H9 (cell line): ENCODE measurements around the gene FAM13A. TPM values are rescaled to one million over a fixed set of nuclear protein-coding genes. Genes with fewer than 3 reads are reported as not detected.

Experiments used
- DNase-seq: peaks from one replicate; pipeline ENCODE4 v3.0.0-alpha.2; 2017
- H2AFZ ChIP-seq: one replicate; pipeline ENCODE4 v1.6.1; 2013; ENCODE audit warnings: mild to moderate bottlenecking, low read length, control low read depth, moderate library complexity
- H2AK5ac ChIP-seq: 2 replicates; pipeline ENCODE4 v1.6.1; 2013; ENCODE audit warnings: low read length, control low read depth, mixed read lengths; ENCODE audit not compliant: insufficient read length
- H2BK120ac ChIP-seq: one replicate; pipeline ENCODE4 v1.6.1; 2013; ENCODE audit warnings: low read depth, mild to moderate bottlenecking, low read length, control low read depth, inconsistent platforms; ENCODE audit not compliant: poor library complexity, severe bottlenecking
- H2BK12ac ChIP-seq: 2 replicates; pipeline ENCODE4 v1.6.1; 2013; ENCODE audit warnings: low read length, control low read depth, mixed read lengths, low read depth; ENCODE audit not compliant: insufficient read length
- H2BK15ac ChIP-seq: 2 replicates; pipeline ENCODE4 v1.6.1; 2013; ENCODE audit warnings: low read depth, low read length, control low read depth
- H2BK20ac ChIP-seq: one replicate; pipeline ENCODE4 v1.6.1; 2013; ENCODE audit warnings: low read depth, mild to moderate bottlenecking, low read length, control low read depth, inconsistent platforms; ENCODE audit not compliant: poor library complexity, severe bottlenecking
- H2BK5ac ChIP-seq: 2 replicates; pipeline ENCODE4 v1.6.1; 2013; ENCODE audit warnings: low read length, control low read depth, mixed read lengths; ENCODE audit not compliant: insufficient read length
- H3K14ac ChIP-seq: 2 replicates; pipeline ENCODE4 v1.6.1; 2013; ENCODE audit warnings: low read length, control low read depth; ENCODE audit not compliant: insufficient read depth
- H3K18ac ChIP-seq: 2 replicates; pipeline ENCODE4 v1.6.1; 2013; ENCODE audit warnings: low read depth, mild to moderate bottlenecking, mixed read lengths, low read length, control low read depth; ENCODE audit not compliant: insufficient read length
- H3K23ac ChIP-seq: 2 replicates; pipeline ENCODE4 v1.6.1; 2013; ENCODE audit warnings: low read length, control low read depth, mixed read lengths, low read depth; ENCODE audit not compliant: insufficient read length
- H3K23me2 ChIP-seq: 2 replicates; pipeline ENCODE4 v1.6.1; 2013; ENCODE audit warnings: low read depth, mild to moderate bottlenecking, mixed read lengths, low read length, control low read depth; ENCODE audit not compliant: insufficient read length, poor library complexity, severe bottlenecking
- H3K27ac ChIP-seq: 2 replicates; pipeline ENCODE4 v1.5.1; 2013; ENCODE audit warnings: low read length, control low read depth, mixed read lengths, low read depth; ENCODE audit not compliant: insufficient read length
- H3K27me3 ChIP-seq: 2 replicates; pipeline ENCODE4 v1.6.1; 2013; ENCODE audit warnings: low read length, control low read depth, inconsistent platforms; ENCODE audit not compliant: insufficient read depth
- H3K4ac ChIP-seq: 2 replicates; pipeline ENCODE4 v1.6.1; 2013; ENCODE audit warnings: low read depth, mild to moderate bottlenecking, control low read depth, inconsistent platforms, low read length, moderate library complexity
- H3K4me1 ChIP-seq: 2 replicates; pipeline ENCODE4 v1.6.1; 2013; ENCODE audit warnings: low read length, control low read depth, inconsistent platforms; ENCODE audit not compliant: insufficient read depth
- H3K4me2 ChIP-seq: 2 replicates; pipeline ENCODE4 v1.6.1; 2013; ENCODE audit warnings: low read length, control low read depth, mixed read lengths; ENCODE audit not compliant: insufficient read length, insufficient read depth
- H3K56ac ChIP-seq: 2 replicates; pipeline ENCODE4 v1.6.1; 2013; ENCODE audit warnings: low read depth, mild to moderate bottlenecking, mixed read lengths, low read length, control low read depth; ENCODE audit not compliant: insufficient read length
- H3K79me1 ChIP-seq: 2 replicates; pipeline ENCODE4 v1.6.1; 2013; ENCODE audit warnings: low read depth, mild to moderate bottlenecking, moderate library complexity, low read length, control low read depth, inconsistent platforms; ENCODE audit not compliant: insufficient read depth, poor library complexity, severe bottlenecking
- H3K79me2 ChIP-seq: 2 replicates; pipeline ENCODE4 v1.6.1; 2013; ENCODE audit warnings: low read length, control low read depth, inconsistent platforms; ENCODE audit not compliant: insufficient read depth
- H3K9ac ChIP-seq: 2 replicates; pipeline ENCODE4 v1.6.1; 2013; ENCODE audit warnings: low read length, control low read depth, mixed read lengths; ENCODE audit not compliant: insufficient read length; ENCODE audit errors: extremely low read depth
- H3K9me3 ChIP-seq: one replicate; pipeline ENCODE4 v1.6.1; 2013; ENCODE audit warnings: low read depth, low read length, inconsistent platforms; ENCODE audit not compliant: control insufficient read depth
- H3T11ph ChIP-seq: one replicate; pipeline ENCODE4 v1.6.1; 2013; ENCODE audit warnings: mild to moderate bottlenecking, low read length, control low read depth, inconsistent platforms
- H4K20me1 ChIP-seq: one replicate; pipeline ENCODE4 v1.6.1; 2013; ENCODE audit not compliant: control insufficient read depth, insufficient read length, insufficient read depth
- H4K5ac ChIP-seq: 2 replicates; pipeline ENCODE4 v1.6.1; 2013; ENCODE audit warnings: low read depth, mild to moderate bottlenecking, mixed read lengths, low read length, control low read depth; ENCODE audit not compliant: insufficient read length
- H4K8ac ChIP-seq: replicated peaks from 2 replicates; pipeline ENCODE4 v1.6.1; 2013; ENCODE audit warnings: low read length, control low read depth, mixed read lengths, low read depth; ENCODE audit not compliant: insufficient read length
- H4K91ac ChIP-seq: 2 replicates; pipeline ENCODE4 v1.6.1; 2013; ENCODE audit warnings: low read depth, mild to moderate bottlenecking, moderate library complexity, mixed read lengths, low read length, control low read depth; ENCODE audit not compliant: insufficient read length
- H3K27ac Mint-ChIP-seq, 3 experiments: 2 replicates in 2 of 3; 3 replicates in 1 of 3; pipeline ENCODE4 v1.8.0; 2020 to 2021; ENCODE audit warnings: mixed read lengths in 3 of 3, mild to moderate bottlenecking in 1 of 3, moderate library complexity in 1 of 3
- H3K27me3 Mint-ChIP-seq: 2 replicates; pipeline ENCODE4 v1.8.0; 2021; ENCODE audit warnings: low read depth, mild to moderate bottlenecking, moderate library complexity, mixed read lengths
- H3K36me3 Mint-ChIP-seq, 3 experiments: 2 replicates in 2 of 3; 3 replicates in 1 of 3; pipeline ENCODE4 v1.8.0; 2020 to 2021; ENCODE audit warnings: low read depth in 3 of 3, mixed read lengths in 3 of 3; ENCODE audit not compliant: insufficient read depth in 1 of 3
- H3K4me1 Mint-ChIP-seq, 2 experiments: 2 replicates each; pipeline ENCODE4 v1.8.0; 2020; ENCODE audit warnings: mixed read lengths in 2 of 2
- H3K4me3 Mint-ChIP-seq, 2 experiments: 2 replicates in 1 of 2; 3 replicates in 1 of 2; pipeline ENCODE4 v1.8.0; 2020 to 2021; ENCODE audit warnings: mild to moderate bottlenecking in 2 of 2, mixed read lengths in 2 of 2, moderate library complexity in 1 of 2
- H3K9me3 Mint-ChIP-seq, 2 experiments: 2 replicates in 1 of 2; 3 replicates in 1 of 2; pipeline ENCODE4 v1.8.0; 2020; ENCODE audit warnings: mild to moderate bottlenecking in 2 of 2, mixed read lengths in 2 of 2, moderate library complexity in 1 of 2
- CTCF ChIP-seq: fragments of 200-600 bp; sonication (generic); conservative IDR thresholded peaks from 3 replicates; pipeline ENCODE4 v1.8.0; 2021; ENCODE audit warnings: antibody characterized with exemption, mild to moderate bottlenecking
- WGBS: extraction: QIAGEN DNeasy Blood & Tissue Kit; methylation state at CpG from one replicate; pipeline ENCODE4 v1.1.7; 2013; ENCODE audit warnings: missing lambda C conversion rate, low lambda C conversion rate, mixed read lengths; ENCODE audit not compliant: insufficient read length; ENCODE audit errors: extremely low coverage; 5-methylcytosine and 5-hydroxymethylcytosine counted together
- total RNA-seq: library from RNA; stranded (reverse); gene quantifications from 2 replicates; pipeline ENCODE4 v1.2.1, GENCODE V29; 2021

The FAM13A gene
- total RNA-seq, 1 experiment from 2014 or later: 12.7 TPM

- no peak overlapping the region for H3K14ac ChIP-seq
- no peak overlapping the region for H3K27ac ChIP-seq
- DNase-seq: no peak
- no peaks in the 10 kb centered on the region; the same call in 1 of the 2 replicates for H3K4me1 ChIP-seq
- H4K5ac ChIP-seq: no peak overlapping the region
- no peak overlapping the region for H2BK12ac ChIP-seq
- no CpG with 5 or more reads among the region's 2 CpGs for WGBS
- H2AFZ ChIP-seq: no peak overlapping the region
- H3K79me2 ChIP-seq: no peaks in the 10 kb centered on the region
- no peak overlapping the region for H3K18ac ChIP-seq
- no peak overlapping the region for H3T11ph ChIP-seq
- H3K4ac ChIP-seq: no peak overlapping the region
- H2BK120ac ChIP-seq: no peak overlapping the region
- Mint-ChIP-seq H3K4me1 (peaks cover 25 to 27% of the 10 kb centered on the region in 2 experiments), H3K27ac (no peak overlapping the region), H3K9me3 (no peaks in the 10 kb centered on the region), H3K4me3 (no peak overlapping the region), H3K27me3 (no peaks in the 10 kb centered on the region), H3K36me3 (peaks cover 0 to 1% (median 0%) of the 10 kb centered on the region in 3 experiments; a peak in 2 of 7 replicates)
- no peak overlapping the region for H2AK5ac ChIP-seq
- no peak overlapping the region for H4K8ac ChIP-seq
- no peak overlapping the region for H3K56ac ChIP-seq
- H2BK5ac ChIP-seq: no peak overlapping the region
- H2BK15ac ChIP-seq: no peak overlapping the region
- no peak overlapping the region for H3K9ac ChIP-seq
- H4K20me1 ChIP-seq: no peaks in the 10 kb centered on the region
- no peaks in the 10 kb centered on the region for H3K79me1 ChIP-seq
- no peak overlapping the region for H3K23ac ChIP-seq
- no peak for TF ChIP-seq CTCF
- H3K9me3 ChIP-seq: no peaks in the 10 kb centered on the region
- H4K91ac ChIP-seq: no peak overlapping the region
- H3K4me2 ChIP-seq: no peak overlapping the region
- no peak overlapping the region for H2BK20ac ChIP-seq
- no peaks in the 10 kb centered on the region for H3K23me2 ChIP-seq
- no peaks in the 10 kb centered on the region for H3K27me3 ChIP-seq
Measured at GRCh38 chr4:88940506-88940905, 116.5 kb downstream of the FAM13A start.
